GM12864 (cell line): ENCODE measurements around the gene SLC4A3.

ENCODE experiments used
- DNase-seq: peaks from one replicate; pipeline ENCODE4 v3.0.0-alpha.2; 2011; ENCODE audit warnings: low read depth
- H3K4me3 ChIP-seq: 2 replicates; pipeline ENCODE4 v1.5.1; 2011; ENCODE audit warnings: mild to moderate bottlenecking, low read depth, low read length, control low read depth
- CTCF ChIP-seq: IDR thresholded peaks from 2 replicates; pipeline ENCODE4 v1.5.1; 2011; ENCODE audit warnings: low read depth, mild to moderate bottlenecking, moderate library complexity, low read length, control low read depth, inconsistent platforms; ENCODE audit errors: missing control alignments

The SLC4A3 gene

GRCh38 chr2:219637842-219638185, 10.4 kb downstream of the SLC4A3 start:
- no peak for TF ChIP-seq CTCF
- no peak overlapping the region for H3K4me3 ChIP-seq
- no peak for DNase-seq

DNA sequence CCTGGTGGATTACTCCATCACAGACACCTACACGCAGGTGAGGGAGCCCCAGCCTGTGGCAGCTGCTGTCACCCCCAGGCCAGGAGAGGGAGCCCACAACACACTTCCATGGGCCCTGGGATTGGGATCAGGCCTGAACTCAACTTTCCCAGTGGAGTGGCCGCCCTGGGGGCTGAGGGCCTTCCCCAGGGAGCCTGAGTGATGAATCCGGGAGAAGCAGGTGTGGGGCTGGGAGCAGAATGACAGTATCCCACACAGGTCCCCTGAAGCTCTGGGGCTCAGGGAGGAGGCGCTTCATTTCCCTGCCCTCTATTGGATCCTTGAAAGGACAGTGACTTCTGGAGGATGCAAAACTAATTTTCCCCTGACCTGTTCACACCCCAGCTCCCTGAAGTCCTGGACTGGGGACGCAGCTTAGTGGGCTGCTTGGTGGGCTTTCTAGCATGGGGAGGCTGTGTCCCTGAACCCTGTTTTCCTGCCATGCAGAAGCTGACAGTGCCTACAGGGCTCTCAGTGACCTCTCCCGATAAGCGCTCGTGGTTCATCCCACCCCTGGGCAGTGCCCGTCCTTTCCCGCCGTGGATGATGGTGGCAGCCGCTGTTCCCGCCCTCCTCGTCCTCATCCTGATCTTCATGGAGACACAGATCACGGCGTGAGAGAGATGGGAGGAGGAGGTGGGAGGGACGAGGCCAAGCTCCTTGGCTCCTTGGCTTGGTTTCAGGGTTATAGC, 11.0 kb downstream of the SLC4A3 start:
- no peak for TF ChIP-seq CTCF
- H3K4me3 ChIP-seq: no peak overlapping the region
- DNase-seq: no peak

DNA sequence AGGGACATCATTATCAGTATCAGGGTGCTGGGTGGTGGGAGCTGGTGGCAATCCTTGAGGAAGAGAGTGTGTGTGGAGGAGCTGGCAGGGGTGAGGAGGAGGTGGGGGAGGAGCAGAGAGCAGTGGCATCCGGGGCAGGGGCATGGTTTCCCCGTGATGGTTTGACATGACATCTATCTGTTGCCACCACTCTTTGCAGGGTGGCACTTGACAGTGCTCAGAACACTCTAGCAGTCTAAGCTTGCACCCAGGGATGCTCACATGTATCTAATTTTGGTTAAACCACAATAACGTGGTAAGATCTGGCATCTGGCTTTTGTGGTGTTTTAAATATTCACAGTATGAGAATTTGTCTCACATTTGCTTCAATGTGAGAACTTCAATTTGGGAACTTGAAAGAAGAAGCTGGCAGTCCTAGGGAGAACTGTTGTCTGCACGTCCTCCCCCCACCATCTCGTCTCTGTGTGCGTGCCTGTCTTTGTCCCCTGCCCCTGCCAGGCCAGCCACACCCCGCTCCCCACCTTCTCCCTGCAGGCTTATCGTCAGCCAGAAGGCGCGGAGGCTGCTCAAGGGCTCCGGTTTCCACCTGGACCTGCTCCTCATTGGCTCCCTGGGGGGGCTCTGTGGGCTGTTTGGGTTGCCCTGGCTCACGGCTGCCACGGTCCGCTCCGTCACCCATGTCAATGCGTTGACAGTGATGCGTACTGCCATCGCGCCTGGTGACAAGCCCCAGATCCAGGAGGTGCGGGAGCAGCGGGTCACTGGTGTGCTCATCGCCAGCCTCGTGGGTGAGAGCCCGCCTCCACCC, 11.7 kb downstream of the SLC4A3 start:
- H3K4me3 ChIP-seq: no peak overlapping the region
- no peak for TF ChIP-seq CTCF
- DNase-seq: no peak

GRCh38 chr2:219641390-219642068, 14.1 kb downstream of the SLC4A3 start:
- no peak for DNase-seq
- no peak overlapping the region for H3K4me3 ChIP-seq
- TF ChIP-seq CTCF: no peak

- TF ChIP-seq CTCF: no peak
- no peak overlapping the region for H3K4me3 ChIP-seq
- no peak for DNase-seq
These were observed 14.6 kb downstream of the SLC4A3 start for GRCh38 chr2:219642069-219642454.

GRCh38 chr2:219642465-219643083, 15.1 kb downstream of the SLC4A3 start:
- H3K4me3 ChIP-seq: peak overlapping the region; percentile 22
- TF ChIP-seq CTCF: peak; percentile 100

More at GRCh38 chr2:219642465-219643083, 15.1 kb downstream of the SLC4A3 start:
- DNase-seq: peak; percentile 89
